T-helper 1 cell treated with Interleukin-12 subunit alpha and Interleukin-12 subunit beta and Interleukin-4 antibody, amounts not matched to agents 30 μg/mL and 1 μg/mL, for 36 hours (primary cell): Measurements from ENCODE around the gene RAPH1.

ENCODE experiments used
- H3K27ac Mint-ChIP-seq: one replicate; pipeline ENCODE4 v1.8.0; 2021; ENCODE audit warnings: mild to moderate bottlenecking, mixed read lengths
- H3K27me3 Mint-ChIP-seq: one replicate; pipeline ENCODE4 v1.8.0; 2021; ENCODE audit warnings: low read depth, mixed read lengths
- H3K36me3 Mint-ChIP-seq: one replicate; pipeline ENCODE4 v1.8.0; 2021; ENCODE audit warnings: low read depth, mixed read lengths
- H3K4me1 Mint-ChIP-seq: one replicate; pipeline ENCODE4 v1.8.0; 2021; ENCODE audit warnings: low read depth, mixed read lengths
- H3K4me3 Mint-ChIP-seq: one replicate; pipeline ENCODE4 v1.8.0; 2021; ENCODE audit warnings: mild to moderate bottlenecking, moderate library complexity, mixed read lengths
- H3K9me3 Mint-ChIP-seq: one replicate; pipeline ENCODE4 v1.8.0; 2021; ENCODE audit warnings: mixed read lengths

RAPH1 gene

GRCh38 chr2:203361922-203362321, 173.2 kb downstream of the RAPH1 start:
- Mint-ChIP-seq H3K27me3 (no peaks in the 10 kb centered on the region), H3K4me3 (no peak overlapping the region), H3K36me3 (no peaks in the 10 kb centered on the region), H3K9me3 (no peaks in the 10 kb centered on the region), H3K27ac (no peak overlapping the region), H3K4me1 (no peaks in the 10 kb centered on the region)

- Mint-ChIP-seq H3K4me1 (no peaks in the 10 kb centered on the region), H3K36me3 (no peaks in the 10 kb centered on the region), H3K27ac (no peak overlapping the region), H3K27me3 (no peaks in the 10 kb centered on the region), H3K4me3 (no peak overlapping the region), H3K9me3 (no peaks in the 10 kb centered on the region)
Measured at GRCh38 chr2:203361495-203361894, 173.6 kb downstream of the RAPH1 start.

GRCh38 chr2:203360833-203361430, 174.2 kb downstream of the RAPH1 start:
- H3K36me3 Mint-ChIP-seq = no peaks in the 10 kb centered on the region
- no peak overlapping the region for H3K4me3 Mint-ChIP-seq
- H3K27me3 Mint-ChIP-seq = no peaks in the 10 kb centered on the region
- H3K4me1 Mint-ChIP-seq = no peaks in the 10 kb centered on the region
- H3K9me3 Mint-ChIP-seq = no peaks in the 10 kb centered on the region
- no peak overlapping the region for H3K27ac Mint-ChIP-seq

GRCh38 chr2:203359450-203359849, 175.7 kb downstream of the RAPH1 start:
- no peak overlapping the region for H3K27ac Mint-ChIP-seq
- no peaks in the 10 kb centered on the region for H3K36me3 Mint-ChIP-seq
- no peaks in the 10 kb centered on the region for H3K4me1 Mint-ChIP-seq
- H3K9me3 Mint-ChIP-seq = no peaks in the 10 kb centered on the region
- H3K4me3 Mint-ChIP-seq = no peak overlapping the region
- H3K27me3 Mint-ChIP-seq = no peaks in the 10 kb centered on the region

GRCh38 chr2:203354966-203355365, 180.1 kb downstream of the RAPH1 start:
- H3K4me3 Mint-ChIP-seq = no peak overlapping the region
- no peaks in the 10 kb centered on the region for H3K9me3 Mint-ChIP-seq
- no peaks in the 10 kb centered on the region for H3K36me3 Mint-ChIP-seq
- no peak overlapping the region for H3K27ac Mint-ChIP-seq
- no peaks in the 10 kb centered on the region for H3K4me1 Mint-ChIP-seq
- no peaks in the 10 kb centered on the region for H3K27me3 Mint-ChIP-seq

- Mint-ChIP-seq H3K4me3 (no peak overlapping the region), H3K36me3 (no peaks in the 10 kb centered on the region), H3K9me3 (no peaks in the 10 kb centered on the region), H3K4me1 (no peaks in the 10 kb centered on the region), H3K27me3 (no peaks in the 10 kb centered on the region), H3K27ac (no peak overlapping the region)
Measured at GRCh38 chr2:203352604-203353255, 182.4 kb downstream of the RAPH1 start.

- no peak overlapping the region for H3K27ac Mint-ChIP-seq
- no peaks in the 10 kb centered on the region for H3K4me1 Mint-ChIP-seq
- H3K9me3 Mint-ChIP-seq = no peaks in the 10 kb centered on the region
- H3K4me3 Mint-ChIP-seq = no peak overlapping the region
- no peaks in the 10 kb centered on the region for H3K36me3 Mint-ChIP-seq
- no peaks in the 10 kb centered on the region for H3K27me3 Mint-ChIP-seq
Measured at GRCh38 chr2:203347375-203347774, 187.7 kb downstream of the RAPH1 start.

GRCh38 chr2:203346612-203347011, 188.5 kb downstream of the RAPH1 start:
- H3K36me3 Mint-ChIP-seq = no peaks in the 10 kb centered on the region
- H3K27ac Mint-ChIP-seq = no peak overlapping the region
- H3K4me1 Mint-ChIP-seq = no peaks in the 10 kb centered on the region
- no peaks in the 10 kb centered on the region for H3K9me3 Mint-ChIP-seq
- no peak overlapping the region for H3K4me3 Mint-ChIP-seq
- H3K27me3 Mint-ChIP-seq = no peaks in the 10 kb centered on the region

- Mint-ChIP-seq H3K9me3 (no peaks in the 10 kb centered on the region), H3K4me3 (no peak overlapping the region), H3K4me1 (no peaks in the 10 kb centered on the region), H3K27me3 (no peaks in the 10 kb centered on the region), H3K27ac (no peak overlapping the region), H3K36me3 (no peaks in the 10 kb centered on the region)
Measured at GRCh38 chr2:203344667-203345066, 190.4 kb downstream of the RAPH1 start.
